HG03378 (cell line): Measurements from ENCODE around the gene METTL22.

ENCODE experiments used
- ATAC-seq: cut with Tn5 transposase; IDR thresholded peaks from one replicate; pipeline ENCODE4 v1.9.1; 2021; ENCODE audit warnings: mild to moderate bottlenecking, moderate library complexity; ENCODE audit not compliant: unreplicated experiment

Gene METTL22

DNA sequence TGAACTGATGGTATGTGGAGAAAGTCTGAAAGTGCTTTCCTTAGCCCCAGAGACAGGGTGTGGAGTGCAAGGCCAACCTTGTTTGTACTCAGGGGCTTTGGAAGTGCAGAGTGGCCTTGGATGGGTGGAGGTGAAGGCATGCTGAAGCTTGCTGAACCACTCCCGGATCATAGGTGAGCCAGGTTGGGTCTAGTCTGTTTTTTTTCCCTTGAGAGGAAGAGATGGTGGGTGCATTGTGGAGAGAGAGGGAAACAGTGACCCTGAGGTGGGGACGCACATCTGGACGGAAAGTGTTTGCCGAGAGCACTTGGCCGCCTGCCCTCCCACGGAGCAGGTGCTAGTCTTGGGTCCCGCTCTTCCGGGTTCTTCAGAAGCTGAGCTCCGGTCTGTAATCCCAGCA lies 65.4 kb downstream of the METTL22 start:
- ATAC-seq, result no peak

DNA sequence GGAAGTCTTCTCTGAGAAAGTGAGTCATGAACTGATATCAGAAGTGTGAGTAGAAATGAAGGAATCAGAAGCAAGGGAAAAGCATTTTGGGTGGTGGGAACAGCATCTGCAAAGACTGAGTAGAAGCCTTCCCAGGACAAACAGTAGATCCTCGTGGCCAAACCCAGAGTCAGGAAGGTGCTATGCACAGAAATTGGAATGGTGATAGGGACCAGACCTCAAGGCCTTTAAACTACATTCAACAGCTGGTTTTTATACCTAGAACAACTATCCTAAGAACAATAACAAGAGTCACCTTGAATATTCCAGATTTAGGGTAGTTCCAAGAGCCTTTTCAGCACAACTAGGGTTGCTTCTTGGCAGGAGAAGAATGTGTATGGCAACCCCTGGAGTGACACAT lies 68.2 kb downstream of the METTL22 start:
- no peak for ATAC-seq

DNA sequence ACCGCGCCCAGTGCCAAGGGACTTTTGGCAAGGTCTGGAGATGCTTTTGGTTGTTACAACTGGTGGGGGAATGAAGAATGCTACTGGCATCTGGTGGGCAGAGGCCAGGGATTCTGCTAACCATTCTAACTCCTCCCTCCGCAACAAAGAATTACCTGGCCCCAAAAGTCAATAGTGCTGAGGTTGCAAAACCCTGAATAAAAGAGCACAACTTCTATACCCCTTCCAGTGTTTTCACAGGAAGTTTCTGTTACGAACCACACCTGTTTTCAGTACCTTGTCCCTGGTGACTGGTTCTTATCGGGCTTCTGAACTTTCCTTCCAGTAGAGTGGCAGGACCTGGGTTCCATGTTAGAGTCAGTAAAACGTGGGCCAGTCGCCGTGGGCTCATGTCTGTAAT lies 70.2 kb downstream of the METTL22 start:
- no peak for ATAC-seq

DNA sequence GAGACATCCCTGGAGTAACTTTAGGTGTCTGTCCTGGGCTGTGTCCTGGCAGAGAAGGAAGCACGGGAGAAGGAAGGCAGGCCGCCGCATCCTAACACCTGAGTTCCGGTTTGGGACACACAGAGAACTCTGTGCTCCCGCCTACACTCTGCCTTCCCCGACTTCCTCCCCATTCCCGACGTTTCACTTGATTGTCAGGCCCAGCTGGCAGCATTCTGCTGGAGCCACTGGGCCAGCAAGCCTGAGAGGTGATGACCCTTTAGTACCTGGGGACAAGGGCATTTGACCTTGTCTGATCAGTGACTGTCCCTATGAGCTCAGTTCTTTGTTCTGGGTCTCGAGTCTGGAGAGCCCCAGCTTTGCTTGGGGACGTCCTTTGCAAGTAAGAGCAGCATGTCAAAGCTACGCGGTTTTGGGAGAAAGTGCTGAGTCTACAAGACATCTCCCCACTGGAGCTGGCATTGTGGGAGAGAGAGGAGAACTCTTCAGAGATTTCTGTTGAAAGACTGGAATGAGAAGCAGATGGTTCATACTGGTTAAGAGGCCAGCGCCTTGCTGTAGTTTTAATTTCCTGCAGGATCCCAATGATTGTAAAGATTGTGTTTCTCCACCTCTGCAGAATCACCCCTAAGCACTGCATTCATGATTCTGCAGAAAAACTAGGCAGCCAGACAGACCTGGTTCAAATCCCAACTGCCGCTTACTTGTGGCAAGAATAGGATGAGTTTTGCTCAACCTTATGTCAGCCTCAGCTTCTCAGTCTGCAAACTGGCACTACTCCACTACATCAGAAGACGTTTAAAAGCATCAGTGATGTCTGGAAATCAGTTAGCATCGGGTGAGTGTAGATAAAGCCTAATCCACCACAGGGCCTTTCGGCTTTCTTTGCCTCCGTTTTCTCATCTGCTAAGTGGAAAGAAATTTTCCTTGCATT lies 73.6 kb downstream of the METTL22 start:
- ATAC-seq, result no peak

DNA sequence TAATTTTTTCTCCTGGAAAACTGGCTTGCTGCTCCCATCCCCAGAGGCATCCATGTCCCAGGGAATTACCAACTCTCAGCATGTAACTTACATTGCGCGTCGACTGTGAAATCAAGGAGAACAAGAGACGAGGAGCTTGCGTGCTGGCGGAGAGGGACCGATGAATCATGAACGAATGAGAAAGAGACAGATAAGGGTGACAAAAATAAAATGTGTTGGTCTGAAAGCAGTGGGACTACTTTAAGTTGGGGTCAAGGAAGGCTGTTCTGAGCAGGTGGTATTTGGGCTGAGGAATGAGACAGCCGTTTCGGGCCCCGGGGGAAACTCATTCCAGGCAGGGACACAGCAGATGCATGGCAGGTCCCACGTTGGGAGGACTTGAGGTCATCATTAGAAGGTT lies 75.4 kb downstream of the METTL22 start:
- ATAC-seq, result no peak

DNA sequence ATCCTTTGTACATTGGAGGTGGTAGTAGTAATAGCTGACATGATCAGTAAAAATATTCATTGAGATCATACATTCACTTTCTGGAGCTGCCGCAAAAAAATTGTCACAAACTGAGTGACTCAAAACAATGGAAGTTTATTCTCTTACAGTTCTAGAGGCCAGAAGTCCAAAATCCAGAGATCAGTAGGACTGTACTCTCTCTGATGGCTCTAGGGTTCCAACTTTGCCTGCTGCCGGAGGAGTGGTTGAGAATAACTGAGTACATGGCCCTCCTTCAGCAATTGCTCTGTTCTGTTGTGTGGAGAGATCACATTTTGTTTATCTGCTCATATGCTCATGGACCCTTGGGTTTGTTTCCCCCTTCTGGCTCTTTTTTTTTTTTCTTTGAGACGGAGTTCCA lies 76.5 kb downstream of the METTL22 start:
- ATAC-seq, result no peak
